A549 (cell line): ENCODE measurements around the gene CNTNAP2.

Source experiments
- CTCF ChIP-seq: fragments of >200 bp; sonication (Bioruptor Twin); formaldehyde crosslinking; IDR thresholded peaks from 3 replicates; pipeline ENCODE4 v1.5.1; 2016
- ESRRA ChIP-seq: fragments of 150-350 bp; IDR thresholded peaks from 2 replicates; pipeline ENCODE4 v1.6.1; 2014; ENCODE audit warnings: mild to moderate bottlenecking, low read length, borderline replicate concordance
- MYC ChIP-seq: IDR thresholded peaks from 2 replicates; pipeline ENCODE4 v1.6.1; 2012; ENCODE audit warnings: mild to moderate bottlenecking, inconsistent platforms, low read length, improper control_type of control experiment, borderline replicate concordance
- NPAS2 ChIP-seq: fragments of 250-450 bp; sonication (Bioruptor Pico); IDR thresholded peaks from 2 replicates; pipeline ENCODE4 v1.8.0; 2022; ENCODE audit warnings: mild to moderate bottlenecking, moderate library complexity, borderline replicate concordance
- POLR2A ChIP-seq: IDR thresholded peaks from 2 replicates; pipeline ENCODE4 v1.6.1; 2012; ENCODE audit warnings: mild to moderate bottlenecking, low read length
- TP53 ChIP-seq: fragments of 250-450 bp; sonication (Bioruptor Pico); IDR thresholded peaks from 2 replicates; pipeline ENCODE4 v1.5.0; 2021; ENCODE audit warnings: mild to moderate bottlenecking, moderate library complexity

GRCh38 chr7:147412782-147413556, 1296.4 kb downstream of the CNTNAP2 start:
- TF ChIP-seq ESRRA (no peak), TP53 (CRISPR knock-in tag) (no peak), POLR2A (no peak), CTCF (no peak), MYC (no peak), NPAS2 (CRISPR knock-in tag) (no peak)
